ENCODE data around the gene LRRC58.

The LRRC58 gene

DNA sequence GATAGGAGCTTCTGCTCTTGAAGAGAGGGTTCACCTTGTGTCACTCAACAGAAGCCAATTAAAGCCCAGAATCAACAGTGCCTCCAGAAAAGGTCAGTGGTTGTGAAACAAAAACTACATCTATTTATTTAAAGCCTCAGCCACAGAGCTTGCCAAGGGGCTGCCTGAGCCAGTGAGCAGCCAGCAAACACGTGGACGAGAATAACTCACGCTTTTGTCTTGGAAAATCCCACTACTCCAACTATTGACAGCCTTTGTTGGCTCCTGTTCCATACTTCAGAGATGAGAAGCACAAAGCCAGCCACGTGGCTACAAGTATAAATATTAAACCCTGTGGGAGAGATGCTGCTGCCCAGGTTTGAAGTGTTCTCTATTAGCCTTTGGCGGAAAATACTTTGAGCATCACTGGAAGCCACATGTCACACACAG is 74.4 kb downstream of the LRRC58 start:
- peak; percentile 33 for DNase-seq

Measured in NCI-H510A treated with DMSO at 0.1 percent for 48 hours (cell line).